Fibroblast of lung (primary cell): ENCODE data around the gene SIAH3.

ENCODE experiments used
- EZH2 ChIP-seq: IDR thresholded peaks from 2 replicates; pipeline ENCODE4 v1.5.1; 2012; ENCODE audit warnings: low read length, control low read depth, mild to moderate bottlenecking; ENCODE audit errors: missing control alignments
- TF ChIP-seq, protein P1 (sequence below), 2 donors: IDR thresholded peaks in 1 of 2; conservative IDR thresholded peaks in 1 of 2; 1 replicate in 1 of 2; 2 replicates in 1 of 2; pipeline ENCODE4 v1.5.1; 2011 to 2012; ENCODE audit warnings: low read length in 2 of 2, control low read depth in 1 of 2, inconsistent platforms in 1 of 2, low read depth in 1 of 2, mild to moderate bottlenecking in 1 of 2

DNA sequence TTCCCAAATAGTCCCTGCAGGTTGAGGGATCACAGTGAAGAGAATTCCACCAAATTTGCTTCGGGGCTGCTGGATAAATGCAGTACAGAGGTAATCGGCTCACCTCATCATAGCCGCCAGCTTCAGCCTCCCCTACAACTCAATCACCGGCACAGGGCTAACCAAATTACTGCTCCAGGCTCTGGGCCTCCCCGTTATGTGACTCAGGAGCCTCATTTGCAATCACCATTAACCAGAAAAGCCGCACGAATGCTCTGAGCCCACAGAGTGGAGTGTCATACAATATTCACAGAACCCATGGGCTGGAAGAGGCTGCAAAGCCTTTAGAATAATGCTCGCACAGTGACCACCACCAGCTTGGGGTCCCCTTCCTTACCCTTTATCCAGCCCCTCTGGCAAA lies 4.9 kb downstream of the SIAH3 start:
- TF ChIP-seq, protein P1, sequence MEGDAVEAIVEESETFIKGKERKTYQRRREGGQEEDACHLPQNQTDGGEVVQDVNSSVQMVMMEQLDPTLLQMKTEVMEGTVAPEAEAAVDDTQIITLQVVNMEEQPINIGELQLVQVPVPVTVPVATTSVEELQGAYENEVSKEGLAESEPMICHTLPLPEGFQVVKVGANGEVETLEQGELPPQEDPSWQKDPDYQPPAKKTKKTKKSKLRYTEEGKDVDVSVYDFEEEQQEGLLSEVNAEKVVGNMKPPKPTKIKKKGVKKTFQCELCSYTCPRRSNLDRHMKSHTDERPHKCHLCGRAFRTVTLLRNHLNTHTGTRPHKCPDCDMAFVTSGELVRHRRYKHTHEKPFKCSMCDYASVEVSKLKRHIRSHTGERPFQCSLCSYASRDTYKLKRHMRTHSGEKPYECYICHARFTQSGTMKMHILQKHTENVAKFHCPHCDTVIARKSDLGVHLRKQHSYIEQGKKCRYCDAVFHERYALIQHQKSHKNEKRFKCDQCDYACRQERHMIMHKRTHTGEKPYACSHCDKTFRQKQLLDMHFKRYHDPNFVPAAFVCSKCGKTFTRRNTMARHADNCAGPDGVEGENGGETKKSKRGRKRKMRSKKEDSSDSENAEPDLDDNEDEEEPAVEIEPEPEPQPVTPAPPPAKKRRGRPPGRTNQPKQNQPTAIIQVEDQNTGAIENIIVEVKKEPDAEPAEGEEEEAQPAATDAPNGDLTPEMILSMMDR (conservative IDR thresholded peaks at IDR 0.05 in 1 of 2, IDR thresholded peaks at IDR 0.05 in 1 of 2; ENCODE audit: low read depth in 1 of 2, low read length in 2 of 2), result no peak
- TF ChIP-seq EZH2, result no peak
